BLaER1 treated with 17β-estradiol and CSF1 and Interleukin-3, amounts not matched to agents 10 nM and 100 nM (cell line): ENCODE measurements around the gene HOXD9.

Source experiments
- H3K27ac ChIP-seq, 11 experiments: shearing (Covaris generic); formaldehyde crosslinking; 2 replicates each; pipeline ENCODE4 v1.8.1; 2022
- H3K27me3 ChIP-seq, 11 experiments: shearing (Covaris generic); formaldehyde crosslinking; 2 replicates each; pipeline ENCODE4 v1.8.1; 2022
- H3K36me3 ChIP-seq, 11 experiments: shearing (Covaris generic); formaldehyde crosslinking; 2 replicates each; pipeline ENCODE4 v1.8.1; 2022
- H3K4me1 ChIP-seq, 10 experiments: shearing (Covaris generic); formaldehyde crosslinking; 2 replicates each; pipeline ENCODE4 v1.8.1; 2022
- H3K4me2 ChIP-seq, 11 experiments: shearing (Covaris generic); formaldehyde crosslinking; 2 replicates each; pipeline ENCODE4 v1.8.1; 2022
- H3K4me3 ChIP-seq, 10 experiments: shearing (Covaris generic); formaldehyde crosslinking; 2 replicates each; pipeline ENCODE4 v1.8.1; 2022
- H3K9ac ChIP-seq, 11 experiments: shearing (Covaris generic); formaldehyde crosslinking; 2 replicates each; pipeline ENCODE4 v1.8.1; 2022
- H3K9me3 ChIP-seq, 11 experiments: shearing (Covaris generic); formaldehyde crosslinking; replicated peaks in 1 of 11; 2 replicates each; pipeline ENCODE4 v1.8.1; 2022
- H4K20me1 ChIP-seq, 11 experiments: shearing (Covaris generic); formaldehyde crosslinking; 2 replicates each; pipeline ENCODE4 v1.8.1; 2022
- Cebpa-rat ChIP-seq, 11 experiments: shearing (Covaris generic); IDR thresholded peaks; 2 replicates each; pipeline ENCODE4 v1.8.1; 2022

Gene HOXD9

DNA sequence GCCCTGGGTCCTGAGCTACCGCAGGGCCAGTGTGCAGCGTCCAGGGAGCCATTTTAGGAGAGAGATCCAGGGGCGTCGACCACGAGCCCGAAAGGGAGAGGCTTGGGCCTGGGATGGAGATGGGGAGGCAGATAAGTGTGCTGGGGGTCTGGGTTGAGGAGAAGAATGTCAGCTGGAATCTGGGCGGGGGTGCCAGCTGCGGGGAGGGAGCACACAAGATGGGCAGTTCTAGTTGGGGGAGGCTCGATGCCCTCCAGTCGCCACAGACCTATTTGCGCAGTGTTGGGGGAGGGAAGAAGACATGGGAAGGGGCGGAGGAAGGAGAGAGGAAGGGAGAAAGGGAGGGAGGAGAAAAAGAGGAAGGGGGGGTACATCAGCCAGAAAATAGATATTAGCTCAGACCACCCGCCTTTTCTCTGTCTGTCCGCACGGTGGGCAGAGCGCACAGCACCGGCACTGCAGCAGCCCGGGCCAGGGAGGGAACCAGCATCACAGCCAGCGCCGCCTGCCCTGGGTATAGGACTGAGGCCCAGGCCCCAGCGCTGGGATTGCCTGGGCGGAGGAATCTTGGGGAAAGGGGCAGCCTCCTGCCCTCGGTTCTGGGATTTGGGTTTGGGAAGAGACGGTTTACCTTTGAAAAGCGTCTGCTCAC, 17.3 kb upstream of the HOXD9 start:
- Histone ChIP-seq H3K9ac (no peak overlapping the region), H3K4me1 (no peaks in the 10 kb centered on the region), H4K20me1 (peaks cover 0 to 47% (median 18%) of the 10 kb centered on the region in 11 experiments; a peak in 13 of 22 replicates), H3K4me3 (peak overlapping the region in 1 of 10 experiments; percentile 20; a peak in 1 of 20 replicates), H3K4me2 (no peak overlapping the region), H3K9me3 (peaks cover 52 to 81% (median 60%) of the 10 kb centered on the region in 11 experiments), H3K27me3 (peaks cover 92 to 99% (median 97%) of the 10 kb centered on the region in 11 experiments), H3K27ac (no peak overlapping the region), H3K36me3 (no peaks in the 10 kb centered on the region)
- no peak for TF ChIP-seq Cebpa-rat (IDR thresholded peaks at IDR 0.05)

DNA sequence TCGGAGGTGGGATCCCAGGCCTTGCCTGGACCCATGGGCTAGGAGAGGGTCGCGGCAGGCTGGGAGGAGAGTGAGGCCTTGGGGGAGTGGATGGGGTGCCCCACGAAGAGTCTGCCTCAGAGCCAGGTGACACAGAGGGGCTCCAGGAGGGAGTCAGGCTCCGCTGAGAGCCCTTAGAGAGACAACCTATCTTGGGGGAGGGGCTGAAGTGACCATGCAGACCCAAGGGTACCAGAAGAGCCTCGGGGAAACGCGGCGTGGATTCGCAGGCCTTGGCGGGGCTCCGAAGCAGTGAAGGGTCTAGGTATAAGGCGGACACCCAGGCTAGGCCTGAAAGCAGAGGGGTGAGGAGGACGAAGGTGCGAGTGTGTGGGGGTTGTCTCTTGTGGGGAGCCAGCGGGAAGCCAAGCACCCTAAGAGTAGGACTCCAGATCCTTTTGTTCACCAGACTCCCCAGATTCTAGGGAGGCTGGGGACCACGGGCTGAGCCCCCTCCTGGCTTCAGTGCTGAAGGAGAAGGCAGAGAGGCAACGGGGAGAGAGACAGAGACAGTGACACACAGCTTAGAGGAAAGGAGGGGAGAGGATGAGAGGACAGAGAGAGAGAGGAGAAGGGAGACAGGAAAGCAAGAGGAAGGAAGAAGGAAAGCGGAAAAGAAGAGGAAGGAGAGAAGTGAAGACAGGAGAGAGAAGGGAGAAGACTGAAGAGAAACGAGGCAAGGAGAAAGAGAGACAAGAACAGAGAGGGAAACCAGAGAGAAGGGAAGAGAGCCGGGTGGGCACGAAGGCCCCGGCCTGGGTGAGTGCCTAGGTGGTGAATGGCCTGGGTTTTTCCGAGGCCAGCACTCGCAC, 16.6 kb upstream of the HOXD9 start:
- no peak for TF ChIP-seq Cebpa-rat (IDR thresholded peaks at IDR 0.05)
- H3K27me3 ChIP-seq: peaks cover 92 to 99% (median 97%) of the 10 kb centered on the region in 11 experiments
- no peak overlapping the region for H3K27ac ChIP-seq
- H3K4me2 ChIP-seq: no peak overlapping the region
- H4K20me1 ChIP-seq: peaks cover 0 to 47% (median 11%) of the 10 kb centered on the region in 11 experiments; a peak in 10 of 22 replicates
- H3K36me3 ChIP-seq: no peaks in the 10 kb centered on the region
- H3K4me1 ChIP-seq: no peaks in the 10 kb centered on the region
- H3K9me3 ChIP-seq: peaks cover 45 to 73% (median 54%) of the 10 kb centered on the region in 11 experiments
- no peak overlapping the region for H3K9ac ChIP-seq
- H3K4me3 ChIP-seq: 0 out of 20 replicates have a peak overlapping the region, but pooled peaks of 2 of the 10 experiments have one; percentile 3 to 20

DNA sequence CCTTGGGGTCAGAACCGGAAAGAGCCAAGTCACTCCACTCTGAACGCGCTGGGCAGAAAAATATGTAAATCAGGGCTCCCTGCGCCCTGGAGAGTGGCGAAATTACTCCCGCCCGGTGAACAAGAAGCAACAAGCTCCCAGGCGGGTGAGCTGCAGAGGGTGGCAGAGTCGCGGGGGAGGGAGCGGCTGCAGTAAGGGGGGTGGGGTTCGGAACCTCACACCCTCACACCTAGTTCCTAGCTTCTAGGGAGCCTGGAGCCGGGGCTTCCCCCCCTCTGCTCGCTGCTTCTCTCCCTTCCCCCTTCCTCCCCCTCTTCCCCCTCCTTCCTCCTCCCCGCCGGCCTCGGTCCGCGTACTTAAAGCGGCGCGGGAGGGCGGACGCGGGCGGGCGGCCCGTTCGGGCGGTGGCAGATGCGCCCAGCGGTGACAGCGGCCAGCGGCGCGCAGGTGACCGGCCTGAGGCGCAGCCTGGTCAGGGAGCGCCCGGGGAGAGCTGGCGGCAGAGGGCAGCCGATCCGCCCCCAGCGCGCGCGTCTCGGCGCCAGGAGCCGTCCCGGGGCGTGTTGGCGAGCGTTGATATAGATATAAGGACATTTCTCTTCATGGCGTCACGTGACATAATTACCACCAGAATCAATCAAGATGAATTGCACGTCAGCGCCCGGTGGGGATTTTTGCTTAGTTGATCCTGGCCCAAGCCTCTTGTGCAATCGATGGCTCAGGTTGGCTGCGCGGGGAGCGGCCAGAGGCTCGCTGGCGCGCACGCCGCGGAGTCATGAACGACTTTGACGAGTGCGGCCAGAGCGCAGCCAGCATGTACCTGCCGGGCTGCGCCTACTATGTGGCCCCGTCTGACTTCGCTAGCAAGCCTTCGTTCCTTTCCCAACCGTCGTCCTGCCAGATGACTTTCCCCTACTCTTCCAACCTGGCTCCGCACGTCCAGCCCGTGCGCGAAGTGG, 15.7 kb upstream of the HOXD9 start, which contains the start of gene HOXD11:
Gene HOXD11, plus strand, starts transcription at position 700 of the 959 bp plus-strand sequence. Its CDS starts 76 bp downstream, at position 776.
- Histone ChIP-seq H3K36me3 (no peaks in the 10 kb centered on the region), H3K9me3 (peaks cover 45 to 70% (median 54%) of the 10 kb centered on the region in 11 experiments), H4K20me1 (peaks cover 0 to 47% (median 12%) of the 10 kb centered on the region in 11 experiments; a peak in 14 of 22 replicates), H3K4me1 (no peaks in the 10 kb centered on the region), H3K4me2 (no peak within 1 kb of the TSS), H3K27ac (no peak within 1 kb of the TSS), H3K27me3 (peaks cover 92 to 99% (median 97%) of the 10 kb centered on the region in 11 experiments), H3K9ac (no peak within 1 kb of the TSS), H3K4me3 (no peak within 1 kb of the TSS; a peak in 1 of 20 replicates)
- TF ChIP-seq Cebpa-rat (IDR thresholded peaks at IDR 0.05): no peak

DNA sequence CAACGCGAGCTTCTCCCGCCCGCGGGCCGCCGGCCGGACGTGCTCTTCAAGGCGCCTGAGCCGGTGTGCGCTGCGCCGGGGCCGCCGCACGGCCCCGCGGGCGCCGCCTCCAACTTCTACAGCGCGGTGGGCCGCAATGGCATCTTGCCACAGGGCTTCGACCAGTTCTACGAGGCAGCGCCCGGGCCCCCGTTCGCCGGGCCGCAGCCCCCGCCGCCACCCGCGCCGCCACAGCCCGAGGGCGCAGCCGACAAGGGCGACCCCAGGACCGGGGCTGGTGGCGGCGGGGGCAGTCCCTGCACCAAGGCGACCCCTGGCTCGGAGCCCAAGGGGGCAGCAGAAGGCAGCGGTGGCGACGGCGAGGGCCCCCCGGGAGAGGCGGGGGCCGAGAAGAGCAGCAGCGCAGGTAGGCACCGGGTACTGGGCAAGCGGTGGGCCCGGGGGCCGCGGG, 14.8 kb upstream of the HOXD9 start:
- Histone ChIP-seq H3K9ac (no peak overlapping the region), H3K4me1 (no peaks in the 10 kb centered on the region), H3K27ac (no peak overlapping the region), H3K4me3 (no peak overlapping the region), H3K4me2 (no peak overlapping the region), H3K36me3 (no peaks in the 10 kb centered on the region), H4K20me1 (peaks cover 0 to 47% (median 18%) of the 10 kb centered on the region in 11 experiments; a peak in 16 of 22 replicates), H3K27me3 (peaks cover 92 to 99% (median 97%) of the 10 kb centered on the region in 11 experiments), H3K9me3 (peaks cover 53 to 71% (median 58%) of the 10 kb centered on the region in 11 experiments)
- no peak for TF ChIP-seq Cebpa-rat (IDR thresholded peaks at IDR 0.05)

DNA sequence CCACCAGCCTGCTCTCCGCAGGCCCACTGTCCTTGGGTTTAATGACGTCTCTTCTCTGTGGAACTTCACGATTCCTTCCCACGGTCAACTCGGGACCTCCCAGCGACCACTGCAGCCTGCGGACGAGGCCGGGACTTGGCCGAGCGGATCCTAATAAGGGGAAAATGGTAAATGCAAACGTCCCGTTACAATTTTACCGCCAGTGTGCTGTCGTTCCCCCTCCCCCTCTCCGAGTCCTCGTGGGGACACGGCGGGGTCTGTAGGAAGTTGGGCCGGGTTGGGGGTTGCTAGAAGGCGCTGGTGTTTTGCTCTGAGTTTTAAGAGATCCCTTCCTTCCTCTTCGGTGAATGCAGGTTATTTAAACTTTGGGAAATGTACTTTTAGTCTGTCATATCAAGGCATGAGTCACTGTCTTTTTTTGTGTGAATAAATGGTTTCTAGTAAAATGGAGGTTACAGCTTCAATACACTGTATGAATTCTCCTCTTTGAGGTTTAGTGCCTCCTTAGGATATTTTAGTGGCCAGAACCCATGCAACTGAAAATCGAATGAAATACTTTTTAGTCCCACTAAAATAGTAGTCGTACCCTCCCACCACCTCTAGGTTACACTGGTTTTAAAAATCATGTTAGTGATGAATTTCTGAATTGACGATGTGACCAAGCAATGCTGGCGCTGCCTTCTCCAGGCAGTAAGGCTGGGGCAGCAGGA, 13.2 kb upstream of the HOXD9 start:
- Histone ChIP-seq H3K9ac (no peak overlapping the region), H3K27me3 (peaks cover 92 to 99% (median 97%) of the 10 kb centered on the region in 11 experiments), H3K4me3 (no peak overlapping the region), H3K4me1 (no peaks in the 10 kb centered on the region), H3K27ac (no peak overlapping the region), H4K20me1 (peaks cover 0 to 52% (median 28%) of the 10 kb centered on the region in 11 experiments; a peak in 17 of 22 replicates), H3K36me3 (no peaks in the 10 kb centered on the region), H3K4me2 (no peak overlapping the region), H3K9me3 (peaks cover 47 to 70% (median 53%) of the 10 kb centered on the region in 11 experiments)
- TF ChIP-seq Cebpa-rat (IDR thresholded peaks at IDR 0.05): no peak

DNA sequence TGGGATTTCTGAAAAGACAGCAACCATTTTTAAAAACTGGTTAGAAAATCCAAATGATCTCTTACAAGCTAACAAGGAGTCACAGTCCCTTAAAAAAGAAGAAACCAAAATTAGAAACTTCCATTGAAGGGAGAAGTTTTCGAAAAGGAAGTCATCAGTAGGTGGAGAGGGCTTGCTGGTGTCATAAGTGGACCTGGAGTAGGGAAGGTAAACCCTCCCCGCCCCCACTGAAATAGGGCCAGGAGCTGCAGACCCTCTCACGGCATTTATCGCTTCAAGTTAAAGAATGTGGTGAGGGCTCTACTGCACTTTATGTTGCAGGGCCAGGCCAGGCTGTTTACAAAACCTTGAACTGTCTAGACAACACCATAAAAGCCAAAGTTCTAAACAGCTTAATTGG, 12.6 kb upstream of the HOXD9 start:
- H3K4me3 ChIP-seq: no peak overlapping the region
- H3K27me3 ChIP-seq: peaks cover 92 to 99% (median 97%) of the 10 kb centered on the region in 11 experiments
- no peak overlapping the region for H3K4me2 ChIP-seq
- H3K4me1 ChIP-seq: no peaks in the 10 kb centered on the region
- no peaks in the 10 kb centered on the region for H3K36me3 ChIP-seq
- peaks cover 41 to 70% (median 51%) of the 10 kb centered on the region in 11 experiments for H3K9me3 ChIP-seq
- H3K27ac ChIP-seq: no peak overlapping the region
- no peak for TF ChIP-seq Cebpa-rat (IDR thresholded peaks at IDR 0.05)
- H4K20me1 ChIP-seq: peaks cover 0 to 53% (median 34%) of the 10 kb centered on the region in 11 experiments; a peak in 17 of 22 replicates
- H3K9ac ChIP-seq: no peak overlapping the region

DNA sequence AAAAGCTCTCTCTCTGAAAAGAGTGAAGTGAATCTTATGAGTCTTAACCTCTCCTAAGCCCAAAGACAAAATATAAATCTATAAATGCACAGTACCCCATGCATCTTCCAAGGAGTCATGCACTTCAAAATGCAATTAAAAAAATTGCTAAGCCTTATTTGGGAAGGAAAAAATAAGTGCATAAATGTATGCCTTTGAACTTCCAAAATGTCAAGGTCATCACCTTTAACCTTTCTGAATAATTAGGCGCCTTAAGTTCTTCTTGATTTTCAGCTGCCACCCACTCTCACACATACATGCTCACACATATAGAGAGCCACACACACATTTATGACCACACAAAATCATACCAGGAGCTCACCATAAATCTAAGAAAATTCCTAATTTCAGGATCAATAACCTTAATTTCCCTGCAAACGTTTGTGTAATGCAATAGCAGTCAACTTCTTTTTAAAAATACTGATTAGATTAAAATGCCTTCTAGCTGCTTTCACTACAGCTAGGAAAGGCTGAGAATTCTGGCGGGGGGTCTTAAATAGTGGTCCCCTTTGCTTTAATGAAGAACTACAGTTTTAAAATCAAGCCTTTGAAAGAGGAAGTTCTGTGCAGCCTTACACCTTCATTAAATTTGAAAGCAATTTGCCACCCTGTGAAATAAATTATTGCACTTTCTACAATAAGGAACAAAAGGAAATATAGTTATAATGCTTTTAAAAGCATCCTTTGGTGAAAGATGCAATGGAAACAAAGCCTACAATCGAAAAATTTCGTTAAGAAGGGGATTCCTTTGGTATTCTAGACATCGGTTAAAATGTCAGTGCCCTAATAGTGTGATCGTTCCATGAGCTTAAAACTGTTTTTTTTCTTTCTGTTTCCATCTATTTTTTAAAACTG, 11.9 kb upstream of the HOXD9 start:
- Histone ChIP-seq H3K9me3 (peaks cover 34 to 66% (median 48%) of the 10 kb centered on the region in 11 experiments), H3K4me2 (no peak overlapping the region), H3K4me1 (no peaks in the 10 kb centered on the region), H3K27ac (no peak overlapping the region), H3K9ac (no peak overlapping the region), H3K36me3 (no peaks in the 10 kb centered on the region), H3K27me3 (peaks cover 92 to 99% (median 97%) of the 10 kb centered on the region in 11 experiments), H3K4me3 (no peak overlapping the region), H4K20me1 (peaks cover 0 to 56% (median 34%) of the 10 kb centered on the region in 11 experiments; a peak in 17 of 22 replicates)
- no peak for TF ChIP-seq Cebpa-rat (IDR thresholded peaks at IDR 0.05)
